Osteocyte (in vitro differentiated cells): ENCODE results near the gene C1orf35. TPM values are rescaled to one million over a fixed set of nuclear protein-coding genes. Genes with fewer than 3 reads are reported as not detected.
A peak's percentile ranks its signal among the peaks of the same experiment; 100 is the strongest.

Experiments used
- DNase-seq: peaks from one replicate; pipeline ENCODE4 v3.0.0; 2021; ENCODE audit warnings: mixed read lengths; ENCODE audit not compliant: unreplicated experiment; ENCODE audit errors: extremely low spot score
- H3K27ac Mint-ChIP-seq: one replicate; pipeline ENCODE4 v1.8.0; 2021; ENCODE audit warnings: mild to moderate bottlenecking, mixed read lengths; ENCODE audit not compliant: unreplicated experiment
- H3K27me3 Mint-ChIP-seq: one replicate; pipeline ENCODE4 v1.8.0; 2021; ENCODE audit warnings: mixed read lengths; ENCODE audit not compliant: unreplicated experiment
- H3K36me3 Mint-ChIP-seq: one replicate; pipeline ENCODE4 v1.8.0; 2021; ENCODE audit warnings: mixed read lengths; ENCODE audit not compliant: unreplicated experiment
- H3K4me1 Mint-ChIP-seq: one replicate; pipeline ENCODE4 v1.8.0; 2021; ENCODE audit warnings: mixed read lengths; ENCODE audit not compliant: unreplicated experiment
- H3K4me3 Mint-ChIP-seq: one replicate; pipeline ENCODE4 v1.8.0; 2021; ENCODE audit warnings: mild to moderate bottlenecking, moderate library complexity, mixed read lengths; ENCODE audit not compliant: unreplicated experiment
- H3K9me3 Mint-ChIP-seq: one replicate; pipeline ENCODE4 v1.8.0; 2021; ENCODE audit warnings: mixed read lengths; ENCODE audit not compliant: unreplicated experiment
- total RNA-seq: library from RNA; stranded (reverse); gene quantifications from 2 replicates; pipeline ENCODE4 v1.2.1, GENCODE V29; 2021
- TF ChIP-seq, protein P1 (sequence below): fragments of 200-600 bp; sonication (generic); IDR thresholded peaks from 2 replicates; pipeline ENCODE4 v1.5.0; 2021; ENCODE audit warnings: antibody characterized with exemption, mild to moderate bottlenecking, moderate library complexity

The C1orf35 gene
- total RNA-seq, 1 donor from 2014 or later = 13.6 TPM

DNA sequence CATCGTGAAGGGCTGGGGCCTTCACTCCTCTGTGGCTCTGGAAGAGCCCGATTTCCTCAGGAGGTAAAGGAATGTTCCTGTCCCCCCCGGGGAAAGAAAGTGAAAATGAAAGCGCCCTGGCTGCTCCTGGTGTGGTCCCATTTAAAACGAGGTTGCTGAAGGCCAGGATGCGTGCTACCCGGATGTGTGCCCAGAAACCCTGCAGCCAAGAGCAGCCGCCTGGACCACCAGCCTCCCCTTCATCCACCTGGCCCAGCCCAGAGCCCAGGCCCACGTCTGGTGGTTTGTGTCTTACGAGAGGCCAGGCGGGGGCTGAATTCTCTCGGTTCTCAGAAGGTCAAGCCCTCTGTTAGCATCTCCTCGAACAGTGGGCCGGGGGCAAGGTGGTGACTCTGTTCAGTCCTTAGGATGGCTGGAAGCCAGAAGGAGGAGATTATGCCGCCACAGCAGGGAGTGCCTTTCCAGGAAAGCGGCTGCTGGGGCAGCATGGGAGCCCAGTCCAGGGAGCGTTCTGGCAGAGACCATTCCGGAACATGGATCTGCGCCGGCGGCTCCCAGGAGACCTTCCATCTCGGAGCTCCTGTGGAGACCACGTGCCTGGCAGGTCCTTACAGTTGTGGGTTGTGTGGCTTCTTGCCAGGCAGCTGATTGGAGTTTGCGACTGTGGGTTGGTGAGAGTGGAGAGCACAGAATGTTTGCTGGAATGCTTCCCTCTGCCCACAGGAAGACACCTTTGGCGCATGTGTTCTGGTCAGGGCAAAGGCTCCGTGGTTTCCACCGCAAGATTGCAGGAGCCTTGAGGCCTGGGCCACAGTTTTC is 38.3 kb upstream of the C1orf35 start:
- H3K27me3 Mint-ChIP-seq = peaks cover 11% of the 10 kb centered on the region
- no peak for DNase-seq
- no peaks in the 10 kb centered on the region for H3K36me3 Mint-ChIP-seq
- H3K27ac Mint-ChIP-seq = peak overlapping the region; percentile 83
- no peaks in the 10 kb centered on the region for H3K9me3 Mint-ChIP-seq
- TF ChIP-seq, protein P1, sequence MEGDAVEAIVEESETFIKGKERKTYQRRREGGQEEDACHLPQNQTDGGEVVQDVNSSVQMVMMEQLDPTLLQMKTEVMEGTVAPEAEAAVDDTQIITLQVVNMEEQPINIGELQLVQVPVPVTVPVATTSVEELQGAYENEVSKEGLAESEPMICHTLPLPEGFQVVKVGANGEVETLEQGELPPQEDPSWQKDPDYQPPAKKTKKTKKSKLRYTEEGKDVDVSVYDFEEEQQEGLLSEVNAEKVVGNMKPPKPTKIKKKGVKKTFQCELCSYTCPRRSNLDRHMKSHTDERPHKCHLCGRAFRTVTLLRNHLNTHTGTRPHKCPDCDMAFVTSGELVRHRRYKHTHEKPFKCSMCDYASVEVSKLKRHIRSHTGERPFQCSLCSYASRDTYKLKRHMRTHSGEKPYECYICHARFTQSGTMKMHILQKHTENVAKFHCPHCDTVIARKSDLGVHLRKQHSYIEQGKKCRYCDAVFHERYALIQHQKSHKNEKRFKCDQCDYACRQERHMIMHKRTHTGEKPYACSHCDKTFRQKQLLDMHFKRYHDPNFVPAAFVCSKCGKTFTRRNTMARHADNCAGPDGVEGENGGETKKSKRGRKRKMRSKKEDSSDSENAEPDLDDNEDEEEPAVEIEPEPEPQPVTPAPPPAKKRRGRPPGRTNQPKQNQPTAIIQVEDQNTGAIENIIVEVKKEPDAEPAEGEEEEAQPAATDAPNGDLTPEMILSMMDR = no peak
- peaks cover 36% of the 10 kb centered on the region for H3K4me1 Mint-ChIP-seq
- peak overlapping the region; percentile 90 for H3K4me3 Mint-ChIP-seq

DNA sequence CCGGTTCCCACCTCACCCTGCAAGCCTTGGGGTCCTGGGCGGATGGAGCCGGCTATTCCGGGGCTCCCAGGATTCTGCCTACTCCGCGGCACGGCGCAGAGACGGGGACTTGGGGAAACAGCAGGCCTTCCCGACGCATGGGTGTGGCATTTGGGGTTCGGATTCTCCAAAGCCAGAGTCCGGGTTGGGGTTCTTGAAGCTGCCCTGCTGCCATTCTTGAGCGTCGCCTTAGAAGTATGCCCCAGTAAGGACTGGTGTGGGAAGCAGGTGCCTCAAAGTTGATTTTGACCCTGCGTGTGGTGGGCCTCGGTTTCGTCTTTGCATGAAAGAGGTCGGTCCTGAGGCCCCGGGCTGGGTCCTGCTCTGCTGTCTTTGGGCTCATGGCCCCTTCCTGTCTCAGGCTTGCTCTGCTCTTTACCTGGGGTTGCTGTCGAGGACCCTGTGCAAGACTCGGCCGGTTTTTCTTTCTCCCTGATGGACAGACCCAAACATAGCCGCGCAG is 37.6 kb upstream of the C1orf35 start:
- H3K4me1 Mint-ChIP-seq = peaks cover 36% of the 10 kb centered on the region
- H3K4me3 Mint-ChIP-seq = peak overlapping the region; percentile 90
- no peaks in the 10 kb centered on the region for H3K36me3 Mint-ChIP-seq
- H3K9me3 Mint-ChIP-seq = no peaks in the 10 kb centered on the region
- peaks cover 18% of the 10 kb centered on the region for H3K27me3 Mint-ChIP-seq
- TF ChIP-seq, protein P1 = no peak
- no peak for DNase-seq
- peak overlapping the region; percentile 83 for H3K27ac Mint-ChIP-seq

- Mint-ChIP-seq H3K4me3 (peak within 1 kb of the TSS; percentile 90), H3K27me3 (peaks cover 22% of the 10 kb centered on the region), H3K36me3 (no peaks in the 10 kb centered on the region), H3K27ac (peak within 1 kb of the TSS; percentile 94), H3K4me1 (peaks cover 36% of the 10 kb centered on the region), H3K9me3 (no peaks in the 10 kb centered on the region)
- TF ChIP-seq, protein P1 = peak; percentile 19
- peak; percentile 99 for DNase-seq
These were observed 37.0 kb upstream of the C1orf35 start, which contains the start of gene GUK1 for GRCh38 chr1:228139931-228140723. TSS of gene GUK1 (plus strand) at chr1:228140279. CDS start at chr1:228140303, 24 bp downstream.

DNA sequence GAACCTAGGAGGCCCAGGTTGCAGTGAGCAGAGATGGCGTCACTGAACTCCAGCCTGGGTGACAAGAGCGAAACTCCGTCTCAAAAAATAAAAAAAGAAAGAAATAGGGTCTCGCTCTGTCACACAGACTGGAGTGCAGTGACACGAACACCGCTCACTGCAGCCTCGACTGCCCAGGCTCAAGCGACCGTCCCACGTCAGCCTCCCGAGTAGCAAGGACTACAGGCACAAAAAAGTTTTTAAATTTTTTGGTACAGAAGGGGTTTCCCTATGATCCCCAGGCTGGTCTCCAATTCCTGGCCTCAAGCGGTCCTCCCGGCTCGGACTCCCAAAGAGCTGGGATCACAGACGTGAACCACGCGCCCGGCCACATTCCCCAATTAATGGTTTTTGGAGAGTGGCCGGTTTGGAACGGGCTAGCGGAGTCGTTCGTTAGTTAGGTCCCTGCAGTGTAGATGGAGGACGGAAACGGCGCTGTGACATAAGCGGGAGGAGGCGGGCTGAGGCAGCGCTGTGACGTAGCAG is 36.3 kb upstream of the C1orf35 start:
- Mint-ChIP-seq H3K9me3 (no peaks in the 10 kb centered on the region), H3K4me1 (peaks cover 36% of the 10 kb centered on the region), H3K27me3 (peaks cover 28% of the 10 kb centered on the region), H3K36me3 (no peaks in the 10 kb centered on the region), H3K4me3 (peak overlapping the region; percentile 90), H3K27ac (peak overlapping the region; percentile 94)
- DNase-seq = no peak
- TF ChIP-seq, protein P1 = no peak
